Esophagus squamous epithelium (tissue), 4 donors: ENCODE data around the gene FAM25C. TPM values are rescaled to one million over a fixed set of nuclear protein-coding genes. Genes with fewer than 3 reads are reported as not detected.

Experiments
- small RNA-seq, 4 donors: library from RNA; depleted of rRNA; stranded (forward); fragments of <200 nt; gene quantifications; one replicate each; pipeline ENCODE3, GENCODE V24; 2016
- total RNA-seq, 4 donors: library from RNA; depleted of rRNA; stranded (reverse); fragments of >200 nt; gene quantifications; one replicate each; pipeline ENCODE4 v1.1.0, GENCODE V29; 2016

Gene FAM25C
- total RNA-seq, 4 donors from 2014 or later, result 39.2 TPM; not detected in 3

Small RNAs within 50 kb of the gene (small RNA-seq; reads per million reads assigned to genes)
- 0 reads per million in 4 donors for gene RNA5SP315

Other genes starting within 250 kb of the FAM25C start
- 1 to 10 TPM; 1.0 to 4.9 (median 2.1) TPM for gene SYT15B, start 236.2 kb downstream of the FAM25C start, total RNA-seq
- not detected for gene NPY4R2, start 81.1 kb downstream of the FAM25C start, total RNA-seq